GM12878 (cell line): Measurements from ENCODE around the gene BEAN1. TPM values are rescaled to one million over a fixed set of nuclear protein-coding genes. Genes with fewer than 3 reads are reported as not detected.
"Not testable (repeated sequence)": the region's sequence is repeated elsewhere in the genome, so short reads cannot be mapped to it uniquely, and the experiment has no call there.

Experiments
- ATAC-seq: fragments of 200-7000 bp; cut with Tn5 transposase; 3 replicates; pipeline ENCODE4 v1.9.1; 2020; ENCODE audit warnings: mild to moderate bottlenecking, moderate library complexity
- BruUV-seq: library from RNA; stranded (reverse); fragments of 400-500 nt; replicated peaks from 2 replicates; lab custom pipeline; 2021; lab: Mats Ljungman, UMichigan
- CTCF ChIA-PET: fragments of 300-600 bp; sonication (Branson Sonifier 250); formaldehyde crosslinking; extraction: SDS; loops from one replicate; lab custom pipeline; 2021; ENCODE audit warnings: inconsistent platforms; lab: Yijun Ruan, JAX
- POLR2A ChIA-PET: fragments of 350-600 bp; formaldehyde crosslinking; extraction: SDS; loops from one replicate; lab custom pipeline; 2021; ENCODE audit warnings: inconsistent platforms; lab: Charles Lee
- RAD21 ChIA-PET: fragments of 300-600 bp; sonication (Branson Sonifier 250); formaldehyde crosslinking; loops from one replicate; lab custom pipeline; 2023; ENCODE audit warnings: antibody characterized with exemption; ENCODE audit not compliant: unreplicated experiment; lab: Charles Lee
- SMC1A ChIA-PET: fragments of 300-600 bp; sonication (Branson Sonifier 250); formaldehyde crosslinking; loops from one replicate; lab custom pipeline; 2023; ENCODE audit not compliant: unreplicated experiment, uncharacterized antibody; lab: Charles Lee
- DNase-seq: peaks from one replicate; pipeline ENCODE4 v3.0.0-alpha.2; 2011; ENCODE audit warnings: low read depth, low spot score
- FAIRE-seq: peaks from 3 replicates; lab custom pipeline; 2011; peaks lifted over from hg19 to GRCh38; lab: Jason Lieb, UNC
- H2AFZ ChIP-seq: 2 replicates; pipeline ENCODE4 v1.6.0; 2011; ENCODE audit warnings: low read depth, low read length, control low read depth; ENCODE audit not compliant: control insufficient read depth
- H3K27ac ChIP-seq: 2 replicates; pipeline ENCODE4 v1.5.1; 2011; ENCODE audit warnings: control low read depth; ENCODE audit not compliant: control insufficient read depth, insufficient read depth
- H3K27me3 ChIP-seq, 2 experiments: replicated peaks in 1 of 2; 2 replicates each; pipeline versions ENCODE4 v1.6.0 to v1.6.1; 2011; ENCODE audit warnings: low read length in 1 of 2; ENCODE audit not compliant: control insufficient read depth in 2 of 2, insufficient read depth in 2 of 2
- H3K36me3 ChIP-seq, 2 experiments: 2 replicates each; pipeline ENCODE4 v1.5.1; 2011; ENCODE audit warnings: low read length in 1 of 2; ENCODE audit not compliant: control insufficient read depth in 2 of 2, insufficient read depth in 2 of 2
- H3K4me1 ChIP-seq: 2 replicates; pipeline ENCODE4 v1.6.1; 2011; ENCODE audit warnings: mild to moderate bottlenecking, low read length, moderate library complexity, mixed read lengths; ENCODE audit not compliant: control insufficient read depth, insufficient read depth
- H3K4me2 ChIP-seq: 2 replicates; pipeline ENCODE4 v1.6.0; 2011; ENCODE audit warnings: control low read depth; ENCODE audit not compliant: control insufficient read depth, insufficient read depth
- H3K4me3 ChIP-seq: fragments of 200-600 bp; sonication (generic); 2 replicates; pipeline ENCODE4 v1.5.1; 2016
- H3K79me2 ChIP-seq: 2 replicates; pipeline ENCODE4 v1.6.0; 2011; ENCODE audit warnings: low read length; ENCODE audit not compliant: control insufficient read depth, insufficient read depth
- H3K9ac ChIP-seq: 2 replicates; pipeline ENCODE4 v1.8.0; 2011; ENCODE audit warnings: low read length, control low read depth, mixed read lengths; ENCODE audit not compliant: control insufficient read depth, insufficient read depth
- H3K9me3 ChIP-seq: replicated peaks from 3 replicates; pipeline ENCODE4 v1.5.1; 2011; ENCODE audit warnings: mild to moderate bottlenecking, low read length; ENCODE audit not compliant: control insufficient read depth, insufficient read depth
- H4K20me1 ChIP-seq: 2 replicates; pipeline ENCODE4 v1.6.0; 2011; ENCODE audit not compliant: control insufficient read depth, insufficient read depth
- NFYA ChIP-seq: IDR thresholded peaks from 2 replicates; pipeline ENCODE4 v1.6.1; 2011; ENCODE audit warnings: low read depth, mild to moderate bottlenecking, low read length, improper control_type of control experiment, borderline replicate concordance
- RAD21 ChIP-seq: IDR thresholded peaks from 2 replicates; pipeline ENCODE4 v1.6.1; 2011; ENCODE audit warnings: mild to moderate bottlenecking, low read depth, low read length, moderate library complexity; ENCODE audit not compliant: insufficient read depth
- WGBS: methylation state at CpG from one replicate; pipeline ENCODE4 v1.1.6; 2016; ENCODE audit warnings: low lambda C conversion rate; ENCODE audit not compliant: insufficient replicate concordance, insufficient coverage; ENCODE audit errors: missing lambda C conversion rate; 5-methylcytosine and 5-hydroxymethylcytosine counted together
- in situ Hi-C: fragments of 300-500 bp; cut with MboI; formaldehyde crosslinking; loops from 9 replicates; pipeline ENCODE4 v1.14.3; 2018; ENCODE audit warnings: mixed read lengths
- intact Hi-C: fragments of 100-400 bp; cut with micrococcal nuclease; formaldehyde crosslinking; loops from one replicate; pipeline ENCODE4 v1.14.2; 2022; ENCODE audit not compliant: unreplicated experiment
- polyA plus RNA-seq, 11 experiments: library from polyadenylated mRNA; depleted of rRNA in 4 of 11; unstranded in 6 of 11; stranded (reverse) in 5 of 11; fragments of >200 nt; fragmentation: Nextera tagmentation in 4 of 11; fragmentation: Illumina TruSeq in 1 of 11; extraction: Ambion mirVana in 4 of 11; extraction: Trizol in 1 of 11; gene quantifications; 1 replicate in 1 of 11; 2 replicates in 10 of 11; pipeline versions ENCODE4 v1.2.1 to v1.2.3, GENCODE V29; 2011 to 2016; ENCODE audit warnings: inconsistent platforms in 2 of 11, missing spikeins in 2 of 11, low read depth in 1 of 11
- total RNA-seq, 4 experiments: library from RNA; depleted of rRNA in 3 of 4; stranded (reverse); fragments of >200 nt in 3 of 4; fragmentation: Illumina TruSeq in 1 of 4; extraction: Trizol in 1 of 4; gene quantifications; 2 replicates each; pipeline versions ENCODE4 v1.2.1 to v1.2.3, GENCODE V29; 2013 to 2021
- TF ChIP-seq, protein P1 (sequence below): fragments of 450-650 bp; IDR thresholded peaks from 2 replicates; pipeline ENCODE4 v1.6.1; 2016; ENCODE audit warnings: mild to moderate bottlenecking, moderate library complexity, borderline replicate concordance

Gene BEAN1
- total and polyA plus RNA-seq, 10 of the 15 experiments (the other 5 are each of a cell fraction or from before 2014, with no cell fraction given), result not detected

DNA sequence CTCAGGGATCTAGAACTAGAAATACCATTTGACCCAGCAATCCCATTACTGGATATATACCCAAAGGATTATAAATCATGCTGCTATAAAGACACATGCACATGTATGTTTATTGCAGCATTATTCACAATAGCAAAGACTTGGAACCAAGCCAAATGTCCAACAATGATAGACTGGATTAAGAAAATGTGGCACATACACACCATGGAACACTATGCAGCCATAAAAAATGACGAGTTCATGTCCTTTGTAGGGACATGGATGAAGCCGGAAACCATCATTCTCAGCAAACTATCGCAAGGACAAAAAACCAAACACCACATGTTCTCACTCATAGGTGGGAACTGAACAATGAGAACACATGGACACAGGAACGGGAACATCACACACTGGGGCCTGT lies 74.5 kb downstream of the BEAN1 start:
- BruUV-seq, FAIRE-seq, intact Hi-C loops, H3K9me3 ChIP-seq, DNase-seq, H3K79me2 ChIP-seq, in situ Hi-C loops, H3K27me3 ChIP-seq, H3K4me3 ChIP-seq, H3K9ac ChIP-seq, H2AFZ ChIP-seq, RAD21 ChIA-PET, H4K20me1 ChIP-seq, H3K4me2 ChIP-seq, CTCF ChIA-PET, ATAC-seq, H3K36me3 ChIP-seq, SMC1A ChIA-PET, POLR2A ChIA-PET, H3K4me1 ChIP-seq, H3K27ac ChIP-seq: not testable (repeated sequence)
- WGBS, result 0% methylated on average over 2 of the region's 4 CpGs

DNA sequence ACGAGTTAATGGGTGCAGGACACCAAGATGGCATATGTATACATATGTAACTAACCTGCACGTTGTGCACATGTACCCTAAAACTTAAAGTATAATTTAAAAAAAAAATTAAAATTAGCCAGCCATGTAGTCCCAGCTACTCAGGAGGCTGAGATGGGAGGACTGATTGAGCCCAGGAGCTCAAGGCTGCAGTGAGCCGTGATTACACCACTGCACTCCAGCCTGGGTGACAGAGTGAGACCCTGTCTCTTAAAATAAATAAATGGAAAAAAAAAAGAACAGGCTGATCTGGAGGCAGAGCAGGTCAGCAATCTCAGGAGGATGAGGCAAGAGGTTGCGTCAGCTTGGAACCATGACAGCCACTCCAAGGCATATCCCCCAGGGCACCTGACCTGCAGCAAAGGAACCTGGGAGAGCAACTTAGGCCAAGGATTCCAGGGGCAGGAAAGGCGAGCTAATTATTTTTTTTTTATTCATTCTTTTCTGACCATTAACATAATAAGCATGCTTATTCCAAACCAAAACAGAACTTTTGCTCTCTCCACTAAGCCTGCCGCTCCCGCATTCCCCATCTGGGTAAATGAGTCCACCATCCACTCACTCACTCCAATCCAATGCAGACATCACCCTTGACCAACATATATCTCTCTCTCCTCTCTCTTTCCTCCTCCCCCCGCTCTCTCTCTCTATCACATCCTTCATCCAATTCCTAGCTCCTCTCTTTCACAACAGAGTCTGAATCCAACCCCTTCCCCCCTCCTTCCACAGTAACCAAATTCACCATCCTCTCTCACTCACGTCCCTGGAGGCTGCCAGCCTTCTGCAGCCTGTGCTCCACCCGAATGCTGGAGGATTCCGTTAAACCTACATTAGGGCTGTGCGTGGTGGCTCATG lies 75.2 kb downstream of the BEAN1 start:
- ATAC-seq (no peak), FAIRE-seq (no peak), DNase-seq (no peak)
- ChIA-PET SMC1A (interaction anchor here (0.6 kb wide), 1 partner anchor 106 kb away, joined by 4 read pairs; no protein-coding TSS in a partner anchor), CTCF (interaction anchor here (1.8 kb wide), 1 partner anchor 19 kb away, joined by 5 read pairs; no protein-coding TSS in a partner anchor), POLR2A (no interaction called here), RAD21 (interaction anchor here (0.7 kb wide), 1 partner anchor 105 kb away, joined by 3 read pairs; no protein-coding TSS in a partner anchor)
- in situ Hi-C loops (no loop called here), intact Hi-C loops (no loop called here)
- TF ChIP-seq NFYA (no peak), RAD21 (no peak)
- TF ChIP-seq, protein P1, sequence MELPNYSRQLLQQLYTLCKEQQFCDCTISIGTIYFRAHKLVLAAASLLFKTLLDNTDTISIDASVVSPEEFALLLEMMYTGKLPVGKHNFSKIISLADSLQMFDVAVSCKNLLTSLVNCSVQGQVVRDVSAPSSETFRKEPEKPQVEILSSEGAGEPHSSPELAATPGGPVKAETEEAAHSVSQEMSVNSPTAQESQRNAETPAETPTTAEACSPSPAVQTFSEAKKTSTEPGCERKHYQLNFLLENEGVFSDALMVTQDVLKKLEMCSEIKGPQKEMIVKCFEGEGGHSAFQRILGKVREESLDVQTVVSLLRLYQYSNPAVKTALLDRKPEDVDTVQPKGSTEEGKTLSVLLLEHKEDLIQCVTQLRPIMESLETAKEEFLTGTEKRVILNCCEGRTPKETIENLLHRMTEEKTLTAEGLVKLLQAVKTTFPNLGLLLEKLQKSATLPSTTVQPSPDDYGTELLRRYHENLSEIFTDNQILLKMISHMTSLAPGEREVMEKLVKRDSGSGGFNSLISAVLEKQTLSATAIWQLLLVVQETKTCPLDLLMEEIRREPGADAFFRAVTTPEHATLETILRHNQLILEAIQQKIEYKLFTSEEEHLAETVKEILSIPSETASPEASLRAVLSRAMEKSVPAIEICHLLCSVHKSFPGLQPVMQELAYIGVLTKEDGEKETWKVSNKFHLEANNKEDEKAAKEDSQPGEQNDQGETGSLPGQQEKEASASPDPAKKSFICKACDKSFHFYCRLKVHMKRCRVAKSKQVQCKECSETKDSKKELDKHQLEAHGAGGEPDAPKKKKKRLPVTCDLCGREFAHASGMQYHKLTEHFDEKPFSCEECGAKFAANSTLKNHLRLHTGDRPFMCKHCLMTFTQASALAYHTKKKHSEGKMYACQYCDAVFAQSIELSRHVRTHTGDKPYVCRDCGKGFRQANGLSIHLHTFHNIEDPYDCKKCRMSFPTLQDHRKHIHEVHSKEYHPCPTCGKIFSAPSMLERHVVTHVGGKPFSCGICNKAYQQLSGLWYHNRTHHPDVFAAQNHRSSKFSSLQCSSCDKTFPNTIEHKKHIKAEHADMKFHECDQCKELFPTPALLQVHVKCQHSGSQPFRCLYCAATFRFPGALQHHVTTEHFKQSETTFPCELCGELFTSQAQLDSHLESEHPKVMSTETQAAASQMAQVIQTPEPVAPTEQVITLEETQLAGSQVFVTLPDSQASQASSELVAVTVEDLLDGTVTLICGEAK, result no peak
- no peak overlapping the region for H3K4me2 ChIP-seq
- no peaks in the 10 kb centered on the region for H4K20me1 ChIP-seq
- no peak overlapping the region for H2AFZ ChIP-seq
- H3K9ac ChIP-seq, result no peak overlapping the region
- no peaks in the 10 kb centered on the region for H3K36me3 ChIP-seq
- WGBS, result 65% methylated on average over 12 of the region's 12 CpGs
- H3K9me3 ChIP-seq, result no peaks in the 10 kb centered on the region
- no peaks in the 10 kb centered on the region for H3K27me3 ChIP-seq
- no peaks in the 10 kb centered on the region for H3K4me1 ChIP-seq
- BruUV-seq, result no TSS peak
- H3K27ac ChIP-seq, result no peak overlapping the region
- no peak overlapping the region for H3K4me3 ChIP-seq
- no peaks in the 10 kb centered on the region for H3K79me2 ChIP-seq
